T-cell (primary cell): ENCODE data around the gene EPS8L2. TPM values are rescaled to one million over a fixed set of nuclear protein-coding genes. Genes with fewer than 3 reads are reported as not detected.

Experiments used
- ATAC-seq, 4 experiments: fragments of 200-7000 bp in 3 of 4; fragments of 150-1000 bp in 1 of 4; cut with Tn5 transposase; replicated peaks in 1 of 4; 1 replicate in 3 of 4; 2 replicates in 1 of 4; pipeline ENCODE4 v1.10.0; 2021; ENCODE audit warnings: moderate library complexity in 3 of 4, mild to moderate bottlenecking in 2 of 4, moderate number of reproducible peaks in 1 of 4
- CTCF ChIA-PET, 2 donors: fragments of 300-600 bp; sonication (Branson Sonifier 250); formaldehyde crosslinking; loops; one replicate each; lab custom pipeline; 2022; ENCODE audit warnings: antibody characterized with exemption in 2 of 2; lab: Charles Lee
- POLR2A ChIA-PET, 2 donors: fragments of 300-600 bp; sonication (Branson Sonifier 250); formaldehyde crosslinking; loops; one replicate each; lab custom pipeline; 2022; ENCODE audit warnings: antibody characterized with exemption in 2 of 2; lab: Charles Lee
- DNase-seq, 35 experiments: peaks; one replicate each; pipeline versions ENCODE4 v3.0.0 to v3.0.0-alpha.2; 2013 to 2023
- H3K27ac ChIP-seq: one replicate; pipeline ENCODE4 v1.5.1; 2013; ENCODE audit warnings: low read length
- H3K27me3 ChIP-seq, 2 experiments: replicated peaks in 1 of 2; 1 replicate in 1 of 2; 2 replicates in 1 of 2; pipeline versions ENCODE4 v1.6.1 to v1.7.0; 2013; ENCODE audit warnings: low read length in 1 of 2, mixed read lengths in 1 of 2; ENCODE audit not compliant: control insufficient read depth in 2 of 2, insufficient read depth in 2 of 2; ENCODE audit errors: extremely low read depth in 1 of 2
- H3K36me3 ChIP-seq, 2 donors: 1 replicate in 1 of 2; 2 replicates in 1 of 2; pipeline versions ENCODE4 v1.6.1 to v1.7.0; 2013; ENCODE audit warnings: low read length in 1 of 2; ENCODE audit not compliant: control insufficient read depth in 2 of 2, insufficient read depth in 1 of 2; ENCODE audit errors: extremely low read depth in 1 of 2
- H3K4me1 ChIP-seq, 2 experiments: 1 replicate in 1 of 2; 2 replicates in 1 of 2; pipeline versions ENCODE4 v1.6.1 to v1.7.0; 2013; ENCODE audit warnings: low read length in 2 of 2, mixed read lengths in 1 of 2; ENCODE audit not compliant: insufficient read depth in 2 of 2, control insufficient read depth in 1 of 2; ENCODE audit errors: extremely low read depth in 1 of 2
- H3K4me3 ChIP-seq, 2 donors: 1 replicate in 1 of 2; 2 replicates in 1 of 2; pipeline versions ENCODE4 v1.5.1 to v1.7.0; 2013; ENCODE audit warnings: mild to moderate bottlenecking in 2 of 2, low read length in 1 of 2, moderate library complexity in 1 of 2; ENCODE audit not compliant: control insufficient read depth in 1 of 2; ENCODE audit errors: extremely low read depth in 1 of 2
- H3K9me3 ChIP-seq: 2 replicates; pipeline ENCODE4 v1.7.0; 2013
- H3K27ac Mint-ChIP-seq, 2 donors: one replicate each; pipeline ENCODE4 v1.8.0; 2020 to 2021; ENCODE audit warnings: mild to moderate bottlenecking in 2 of 2, mixed read lengths in 2 of 2
- H3K27me3 Mint-ChIP-seq, 2 donors: one replicate each; pipeline ENCODE4 v1.8.0; 2021 to 2022; ENCODE audit warnings: mixed read lengths in 2 of 2
- H3K36me3 Mint-ChIP-seq: one replicate; pipeline ENCODE4 v1.8.0; 2021; ENCODE audit warnings: mixed read lengths
- H3K4me1 Mint-ChIP-seq, 3 donors: one replicate each; pipeline ENCODE4 v1.8.0; 2020 to 2022; ENCODE audit warnings: mixed read lengths in 3 of 3, mild to moderate bottlenecking in 1 of 3
- H3K4me3 Mint-ChIP-seq, 3 donors: one replicate each; pipeline ENCODE4 v1.8.0; 2020 to 2022; ENCODE audit warnings: mild to moderate bottlenecking in 3 of 3, mixed read lengths in 3 of 3, moderate library complexity in 3 of 3
- H3K9me3 Mint-ChIP-seq, 3 donors: one replicate each; pipeline ENCODE4 v1.8.0; 2020 to 2022; ENCODE audit warnings: mixed read lengths in 3 of 3
- WGBS: methylation state at CpG from one replicate; pipeline ENCODE4 v1.1.5; 2013; ENCODE audit warnings: missing lambda C conversion rate; ENCODE audit not compliant: insufficient coverage; 5-methylcytosine and 5-hydroxymethylcytosine counted together
- total RNA-seq, 35 experiments: library from RNA in 6 of 35; stranded (reverse) in 6 of 35; fragments of 120-200 nt in 1 of 35; gene quantifications; one replicate each; pipeline versions ENCODE4 v1.2.1 to v1.2.4 and lab custom pipeline; 2013 to 2026

The EPS8L2 gene
- total RNA-seq, 5 donors from 2014 or later (not counting 1 experiment from before 2014, with no cell fraction given), result 7.5 to 18.5 (median 14.6) TPM

- no peaks in the 10 kb centered on the region for H3K27me3 Mint-ChIP-seq
- ChIA-PET POLR2A (interaction anchor here in 1 of 2 donors (1.0 kb wide), 1 partner anchor 138 kb away, joined by 3 read pairs; no protein-coding TSS in a partner anchor), CTCF (no interaction called here)
- Histone ChIP-seq H3K9me3 (no peaks in the 10 kb centered on the region), H3K27me3 (no peaks in the 10 kb centered on the region), H3K4me1 (peaks cover 32 to 68% of the 10 kb centered on the region in 2 experiments), H3K27ac (peak overlapping the region; percentile 64), H3K4me3 (no peak overlapping the region), H3K36me3 (peaks cover 7 to 16% of the 10 kb centered on the region in 2 donors)
- peak overlapping the region; percentile 77 to 88 for H3K27ac Mint-ChIP-seq
- ATAC-seq (peak in 1 of 4 experiments; percentile 54), DNase-seq (peak in 32 of 35 experiments; percentile 52 to 96 (median 81))
- no peaks in the 10 kb centered on the region for H3K9me3 Mint-ChIP-seq
- peaks cover 44 to 53% (median 51%) of the 10 kb centered on the region in 3 donors for H3K4me1 Mint-ChIP-seq
- 55% methylated on average over 20 of the region's 23 CpGs for WGBS
- H3K4me3 Mint-ChIP-seq, result peak overlapping the region; percentile 69 to 88 (median 79)
- H3K36me3 Mint-ChIP-seq, result peaks cover 3% of the 10 kb centered on the region
Measured at GRCh38 chr11:692824-693414, 13.1 kb upstream of the EPS8L2 start.

GRCh38 chr11:693415-693831 lies 12.6 kb upstream of the EPS8L2 start:
- Mint-ChIP-seq H3K27ac (peak overlapping the region; percentile 77 to 88), H3K4me1 (peaks cover 49 to 57% (median 56%) of the 10 kb centered on the region in 3 donors), H3K9me3 (no peaks in the 10 kb centered on the region), H3K36me3 (peaks cover under 1% of the 10 kb centered on the region), H3K27me3 (no peaks in the 10 kb centered on the region), H3K4me3 (peak overlapping the region; percentile 69 to 88 (median 79))
- H3K36me3 ChIP-seq, result peaks cover 2 to 11% of the 10 kb centered on the region in 2 donors
- H3K9me3 ChIP-seq, result no peaks in the 10 kb centered on the region
- ATAC-seq (no peak), DNase-seq (peak in 1 of 35 experiments; percentile 28)
- H3K4me1 ChIP-seq, result peaks cover 32 to 72% of the 10 kb centered on the region in 2 experiments
- H3K4me3 ChIP-seq, result peak overlapping the region; percentile 21 to 56
- H3K27ac ChIP-seq, result peak overlapping the region; percentile 64
- ChIA-PET POLR2A (interaction anchor here in 1 of 2 donors (1.0 kb wide), 1 partner anchor 139 kb away, joined by 3 read pairs; no protein-coding TSS in a partner anchor), CTCF (no interaction called here)
- H3K27me3 ChIP-seq, result no peaks in the 10 kb centered on the region
- WGBS, result 66% methylated on average over 13 of the region's 13 CpGs

- CTCF ChIA-PET, result interaction anchor here (0.5 to 2.3 kb wide), 2 partner anchors 33 to 106 kb away, joined by 3 to 14 read pairs; no protein-coding TSS in a partner anchor
- Mint-ChIP-seq H3K27me3 (no peaks in the 10 kb centered on the region), H3K27ac (peak overlapping the region; percentile 77 to 88), H3K4me1 (peaks cover 51 to 57% (median 57%) of the 10 kb centered on the region in 3 donors), H3K9me3 (no peaks in the 10 kb centered on the region), H3K36me3 (no peaks in the 10 kb centered on the region), H3K4me3 (peak overlapping the region; percentile 69 to 88 (median 79))
- no peaks in the 10 kb centered on the region for H3K27me3 ChIP-seq
- POLR2A ChIA-PET, result interaction anchor here in 1 of 2 donors (0.7 to 1.0 kb wide), 2 partner anchors 139 to 148 kb away, joined by 3 to 4 read pairs; partner anchors contain the start of gene POLR2L
- H3K4me1 ChIP-seq, result peaks cover 32 to 77% of the 10 kb centered on the region in 2 experiments
- WGBS, result 69% methylated on average over 11 of the region's 15 CpGs
- no peaks in the 10 kb centered on the region for H3K9me3 ChIP-seq
- peaks cover 0 to 5% of the 10 kb centered on the region in 2 donors for H3K36me3 ChIP-seq
- peak overlapping the region; percentile 21 to 56 for H3K4me3 ChIP-seq
- ATAC-seq, result no peak
- peak overlapping the region; percentile 64 for H3K27ac ChIP-seq
- DNase-seq, result peak in 5 of 35 experiments; percentile 13 to 37 (median 21)
Measured at GRCh38 chr11:693887-694562, 12.0 kb upstream of the EPS8L2 start.

GRCh38 chr11:694563-695287 lies 11.3 kb upstream of the EPS8L2 start, which contains the start of gene DEAF1:
DEAF1 (minus strand) TSS chr11:695222; CDS start chr11:695047, 175 bp downstream.
- ATAC-seq (peak; percentile 72 to 87 (median 84)), DNase-seq (peak; percentile 92 to 100 (median 98))
- ChIA-PET CTCF (interaction anchor here (0.5 to 2.3 kb wide), 2 partner anchors 32 to 105 kb away, joined by 3 to 14 read pairs; no protein-coding TSS in a partner anchor), POLR2A (interaction anchor here (0.6 to 1.0 kb wide), 3 partner anchors 33 to 148 kb away, joined by 3 to 6 read pairs (median 4); partner anchors contain the start of gene POLR2L (in 1 of the 2))
- Mint-ChIP-seq H3K27ac (peak within 1 kb of the TSS; percentile 94 to 96), H3K9me3 (no peaks in the 10 kb centered on the region), H3K36me3 (no peaks in the 10 kb centered on the region), H3K4me3 (peak within 1 kb of the TSS; percentile 84 to 88 (median 88)), H3K4me1 (peaks cover 51 to 55% (median 53%) of the 10 kb centered on the region in 3 donors), H3K27me3 (no peaks in the 10 kb centered on the region)
- Histone ChIP-seq H3K4me1 (peaks cover 29 to 70% of the 10 kb centered on the region in 2 experiments), H3K27me3 (no peaks in the 10 kb centered on the region), H3K4me3 (peak within 1 kb of the TSS; percentile 73 to 88), H3K27ac (peak within 1 kb of the TSS; percentile 98), H3K9me3 (no peaks in the 10 kb centered on the region), H3K36me3 (peaks cover 0 to 4% of the 10 kb centered on the region in 2 donors)
- 2% methylated on average over 98 of the region's 103 CpGs for WGBS

- POLR2A ChIA-PET, result interaction anchor here (0.6 to 1.2 kb wide), 6 partner anchors 27 to 288 kb away, joined by 3 to 8 read pairs (median 4); no protein-coding TSS in a partner anchor
- DNase-seq, result no peak
Measured at GRCh38 chr11:695288-695537, 10.8 kb upstream of the EPS8L2 start.

More at GRCh38 chr11:695288-695537, 10.8 kb upstream of the EPS8L2 start:
- Mint-ChIP-seq H3K27ac (peak overlapping the region; percentile 94 to 96), H3K9me3 (no peaks in the 10 kb centered on the region), H3K36me3 (no peaks in the 10 kb centered on the region), H3K4me1 (peaks cover 51 to 53% (median 53%) of the 10 kb centered on the region in 3 donors), H3K27me3 (no peaks in the 10 kb centered on the region), H3K4me3 (peak overlapping the region; percentile 84 to 88 (median 88))
- no peak for ATAC-seq
- CTCF ChIA-PET, result interaction anchor here in 1 of 2 donors (1.0 to 2.3 kb wide), 3 partner anchors 27 to 32 kb away, joined by 3 to 14 read pairs (median 4); no protein-coding TSS in a partner anchor
- Histone ChIP-seq H3K27ac (peak overlapping the region; percentile 98), H3K4me3 (peak overlapping the region; percentile 73 to 88), H3K27me3 (no peaks in the 10 kb centered on the region), H3K4me1 (peaks cover 28 to 67% of the 10 kb centered on the region in 2 experiments), H3K9me3 (no peaks in the 10 kb centered on the region), H3K36me3 (peaks cover 0 to 3% of the 10 kb centered on the region in 2 donors)
- 1% methylated on average over 25 of the region's 25 CpGs for WGBS
